Psoas muscle (tissue), 8 donors: ENCODE measurements around the gene ZNRF2. TPM values are rescaled to one million over a fixed set of nuclear protein-coding genes. Genes with fewer than 3 reads are reported as not detected.

Experiments used
- ATAC-seq, 4 donors: fragments of 200-7000 bp; cut with Tn5 transposase; one replicate each; pipeline ENCODE4 v1.9.1; 2020; ENCODE audit warnings: moderate library complexity in 3 of 4, mild to moderate bottlenecking in 2 of 4
- DNase-seq, 2 donors: peaks; one replicate each; pipeline ENCODE4 v3.0.0-alpha.2; 2020
- H3K27ac ChIP-seq: fragments of 200-600 bp; one replicate; pipeline ENCODE4 v1.8.0; 2022
- H3K27me3 ChIP-seq, 3 donors: fragments of 200-600 bp in 1 of 3; one replicate each; pipeline versions ENCODE4 v1.6.1 to v1.8.0; 2013 to 2022; ENCODE audit warnings: low read length in 2 of 3, mild to moderate bottlenecking in 2 of 3, moderate library complexity in 1 of 3; ENCODE audit not compliant: insufficient read depth in 3 of 3
- H3K36me3 ChIP-seq, 2 donors: fragments of 200-600 bp in 1 of 2; one replicate each; pipeline versions ENCODE4 v1.6.1 to v1.8.0; 2013 to 2022; ENCODE audit warnings: low read depth in 1 of 2, mild to moderate bottlenecking in 1 of 2, moderate library complexity in 1 of 2; ENCODE audit not compliant: insufficient read depth in 1 of 2
- H3K4me1 ChIP-seq: fragments of 200-600 bp; one replicate; pipeline ENCODE4 v1.8.0; 2022
- H3K4me3 ChIP-seq: fragments of 200-600 bp; one replicate; pipeline ENCODE4 v1.8.0; 2022; ENCODE audit warnings: mild to moderate bottlenecking
- H3K9me3 ChIP-seq: fragments of 200-600 bp; one replicate; pipeline ENCODE4 v1.8.0; 2022
- WGBS, 3 donors: extraction: QIAGEN DNeasy Blood & Tissue Kit; methylation state at CpG; one replicate each; pipeline versions ENCODE4 v1.1.6 to v1.1.7; 2013; 5-methylcytosine and 5-hydroxymethylcytosine counted together
- intact Hi-C, 2 donors: fragments of 100-400 bp; cut with DNase I; formaldehyde crosslinking; loops; one replicate each; pipeline versions ENCODE4 v1.11.0 to v1.14.2; 2022
- polyA plus RNA-seq, 3 donors: library from polyadenylated mRNA; stranded (reverse); fragments of 200-250 nt; gene quantifications; one replicate each; pipeline ENCODE4 v1.2.3, GENCODE V29; 2013
- total RNA-seq, 4 donors: library from RNA; stranded (reverse); fragmentation: NEBNext Ultra II Directional in 2 of 4; extraction: Animal tissue kit (Norgen Biotek cat#: 25700) in 2 of 4; gene quantifications; one replicate each; pipeline versions ENCODE4 v1.2.1 to v1.2.4, GENCODE V29; 2021 to 2023
- TF ChIP-seq, protein P1 (sequence below): fragments of 200-600 bp; IDR thresholded peaks from one replicate; pipeline ENCODE4 v1.8.0; 2022; ENCODE audit warnings: antibody characterized with exemption
- donor health status: healthy with polysubstance abuse.
- donor health status: DM: no; HTN: no; CAD: no; lungs with moderate emphysema.
- donor health status: Bipolar disorder and iron deficiency.
- donor health status: healthy.
- donor health status: DM: yes; HTN: yes; CAD: no.
- donor health status: DM: no; HTN: no; CAD: no.
- donor health status: DM: no; HTN: no; CAD: no.
- donor health status: DM: yes; HTN: yes; CAD: no.

The ZNRF2 gene
- total and polyA plus RNA-seq, 7 donors = 3.9 to 21.5 (median 10.2) TPM

DNA sequence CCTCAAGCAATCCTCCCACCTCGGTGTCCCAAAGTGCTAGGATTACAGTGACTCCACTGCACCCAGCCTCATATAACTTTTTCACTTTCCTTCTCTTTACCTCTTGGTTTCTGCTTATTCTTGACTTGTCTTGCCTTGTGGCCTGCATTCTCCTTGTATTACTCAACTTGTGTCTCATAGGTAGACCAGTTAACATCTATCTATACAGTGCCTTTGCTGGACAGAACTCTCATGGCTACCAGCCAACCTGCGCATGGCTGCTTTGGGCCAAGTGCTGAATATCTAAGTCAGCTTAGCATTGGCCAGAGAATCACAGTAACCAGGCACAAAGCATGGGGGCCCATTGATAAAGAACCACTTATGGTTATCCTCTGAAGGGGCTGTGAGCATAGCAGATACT is 42.6 kb upstream of the ZNRF2 start:
- 87 to 98% (median 91%) methylated on average over 2 of the region's 2 CpGs for WGBS, 3 donors
- ATAC-seq = no peak
- H3K4me1 ChIP-seq = peaks cover 13% of the 10 kb centered on the region
- no peak for DNase-seq
- H3K36me3 ChIP-seq = no peaks in the 10 kb centered on the region
- no peaks in the 10 kb centered on the region for H3K27me3 ChIP-seq
- no peak overlapping the region for H3K27ac ChIP-seq
- intact Hi-C loops = no loop called here
- no peak overlapping the region for H3K4me3 ChIP-seq
- TF ChIP-seq, protein P1, sequence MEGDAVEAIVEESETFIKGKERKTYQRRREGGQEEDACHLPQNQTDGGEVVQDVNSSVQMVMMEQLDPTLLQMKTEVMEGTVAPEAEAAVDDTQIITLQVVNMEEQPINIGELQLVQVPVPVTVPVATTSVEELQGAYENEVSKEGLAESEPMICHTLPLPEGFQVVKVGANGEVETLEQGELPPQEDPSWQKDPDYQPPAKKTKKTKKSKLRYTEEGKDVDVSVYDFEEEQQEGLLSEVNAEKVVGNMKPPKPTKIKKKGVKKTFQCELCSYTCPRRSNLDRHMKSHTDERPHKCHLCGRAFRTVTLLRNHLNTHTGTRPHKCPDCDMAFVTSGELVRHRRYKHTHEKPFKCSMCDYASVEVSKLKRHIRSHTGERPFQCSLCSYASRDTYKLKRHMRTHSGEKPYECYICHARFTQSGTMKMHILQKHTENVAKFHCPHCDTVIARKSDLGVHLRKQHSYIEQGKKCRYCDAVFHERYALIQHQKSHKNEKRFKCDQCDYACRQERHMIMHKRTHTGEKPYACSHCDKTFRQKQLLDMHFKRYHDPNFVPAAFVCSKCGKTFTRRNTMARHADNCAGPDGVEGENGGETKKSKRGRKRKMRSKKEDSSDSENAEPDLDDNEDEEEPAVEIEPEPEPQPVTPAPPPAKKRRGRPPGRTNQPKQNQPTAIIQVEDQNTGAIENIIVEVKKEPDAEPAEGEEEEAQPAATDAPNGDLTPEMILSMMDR = no peak
- no peaks in the 10 kb centered on the region for H3K9me3 ChIP-seq

DNA sequence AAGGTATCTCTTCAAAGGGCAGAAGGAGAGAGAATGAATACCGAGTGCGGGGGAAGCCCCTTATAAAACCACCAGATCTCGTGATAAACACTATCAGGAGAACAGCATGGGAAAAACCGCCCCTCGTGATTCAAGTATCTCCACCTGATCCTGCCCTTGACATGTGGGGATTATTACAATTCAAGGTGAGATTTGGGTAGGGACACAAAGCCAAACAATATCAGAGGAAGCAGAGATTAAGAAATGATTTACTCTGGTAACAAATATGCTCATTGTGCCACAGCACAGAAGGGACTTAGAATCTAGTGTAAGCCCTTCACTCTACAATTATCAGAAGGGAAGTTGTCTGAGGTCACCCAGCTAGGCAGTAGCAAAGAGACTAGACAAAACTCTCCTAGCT is 40.1 kb upstream of the ZNRF2 start:
- 91 to 95% (median 95%) methylated on average over 5 of the region's 5 CpGs for WGBS, 3 donors
- no peak overlapping the region for H3K4me3 ChIP-seq
- H3K9me3 ChIP-seq = no peaks in the 10 kb centered on the region
- no peaks in the 10 kb centered on the region for H3K36me3 ChIP-seq
- H3K27ac ChIP-seq = no peak overlapping the region
- DNase-seq (no peak), ATAC-seq (no peak)
- TF ChIP-seq, protein P1 = no peak
- H3K27me3 ChIP-seq = no peaks in the 10 kb centered on the region
- peaks cover 3% of the 10 kb centered on the region for H3K4me1 ChIP-seq
- intact Hi-C loops = loop anchor here in 1 of 2 donors (1.0 kb wide), 1 partner anchor 15 kb away; no protein-coding TSS in a partner anchor

DNA sequence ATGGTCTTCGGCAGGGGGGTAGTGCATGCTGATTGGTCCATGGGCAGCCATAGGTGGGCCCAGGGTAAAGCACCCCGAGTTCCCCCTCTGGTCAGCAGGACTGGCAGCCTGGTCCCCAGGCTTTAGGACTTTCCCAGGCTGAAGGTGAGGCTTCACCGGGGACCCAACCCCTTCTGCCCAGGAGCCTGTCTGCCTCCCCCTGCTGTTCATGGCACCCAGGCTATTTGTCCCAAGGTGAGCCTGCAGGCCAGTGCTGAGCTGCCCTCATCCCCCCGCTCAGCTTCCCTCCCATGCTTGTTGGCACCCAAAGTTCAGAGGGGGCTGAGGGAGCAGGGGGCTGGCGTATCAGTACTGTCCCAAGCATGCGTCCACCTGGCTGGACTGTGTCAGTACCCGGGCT is 38.5 kb upstream of the ZNRF2 start:
- ATAC-seq = peak in 2 of 4 donors; percentile 16 to 30
- Histone ChIP-seq H3K27ac (no peak overlapping the region), H3K4me1 (no peaks in the 10 kb centered on the region), H3K9me3 (no peaks in the 10 kb centered on the region), H3K27me3 (no peaks in the 10 kb centered on the region), H3K36me3 (no peaks in the 10 kb centered on the region), H3K4me3 (no peak overlapping the region)
- TF ChIP-seq, protein P1 = no peak
- WGBS, 3 donors = 86 to 90% (median 86%) methylated on average over 7 of the region's 7 CpGs
- DNase-seq = no peak
- intact Hi-C loops = no loop called here

DNA sequence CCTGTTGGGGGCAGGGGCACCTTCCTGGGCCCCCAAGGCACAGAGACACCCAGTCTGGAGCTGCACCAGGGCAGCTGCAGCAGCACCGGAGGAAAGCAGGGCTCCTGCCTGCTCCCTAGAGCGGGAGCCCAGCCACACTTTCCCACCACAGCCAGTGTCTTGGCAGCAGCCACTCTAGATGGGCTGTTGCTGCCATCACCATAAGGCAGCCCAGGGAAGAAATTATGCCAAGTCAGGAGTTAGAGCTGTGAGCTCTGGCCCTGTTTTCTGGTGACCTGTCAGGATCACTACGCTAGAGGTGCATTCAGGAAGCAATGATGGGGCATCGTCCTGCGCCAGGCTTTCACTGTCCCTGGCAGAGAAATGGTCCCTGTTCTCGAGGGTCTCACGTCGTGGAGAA is 38.0 kb upstream of the ZNRF2 start:
- no peak overlapping the region for H3K4me3 ChIP-seq
- H3K27ac ChIP-seq = no peak overlapping the region
- intact Hi-C loops = no loop called here
- no peaks in the 10 kb centered on the region for H3K27me3 ChIP-seq
- no peaks in the 10 kb centered on the region for H3K9me3 ChIP-seq
- WGBS, 3 donors = 68 to 76% (median 76%) methylated on average over 8 of the region's 8 CpGs
- no peaks in the 10 kb centered on the region for H3K4me1 ChIP-seq
- no peak for DNase-seq
- TF ChIP-seq, protein P1 = no peak
- no peak for ATAC-seq
- H3K36me3 ChIP-seq = no peaks in the 10 kb centered on the region
